Measurements from ENCODE around the gene ATP11A.

Gene ATP11A

GRCh38 chr13:112888238-112889111 lies 198.6 kb downstream of the ATP11A start:
- no peak overlapping the region for H3K4me3 ChIP-seq (IDR thresholded peaks at IDR 0.05; ENCODE audit: insufficient read depth, low read depth, low read length)
- H3K27ac ChIP-seq: no peak overlapping the region
- no peak overlapping the region for H3K4me2 ChIP-seq
- no peaks in the 10 kb centered on the region for H3K36me3 ChIP-seq (ENCODE audit: insufficient read depth)
- no peak overlapping the region for H3K9ac ChIP-seq
- H2AFZ ChIP-seq (ENCODE audit: low read depth): no peak overlapping the region
- TF ChIP-seq, protein P1, sequence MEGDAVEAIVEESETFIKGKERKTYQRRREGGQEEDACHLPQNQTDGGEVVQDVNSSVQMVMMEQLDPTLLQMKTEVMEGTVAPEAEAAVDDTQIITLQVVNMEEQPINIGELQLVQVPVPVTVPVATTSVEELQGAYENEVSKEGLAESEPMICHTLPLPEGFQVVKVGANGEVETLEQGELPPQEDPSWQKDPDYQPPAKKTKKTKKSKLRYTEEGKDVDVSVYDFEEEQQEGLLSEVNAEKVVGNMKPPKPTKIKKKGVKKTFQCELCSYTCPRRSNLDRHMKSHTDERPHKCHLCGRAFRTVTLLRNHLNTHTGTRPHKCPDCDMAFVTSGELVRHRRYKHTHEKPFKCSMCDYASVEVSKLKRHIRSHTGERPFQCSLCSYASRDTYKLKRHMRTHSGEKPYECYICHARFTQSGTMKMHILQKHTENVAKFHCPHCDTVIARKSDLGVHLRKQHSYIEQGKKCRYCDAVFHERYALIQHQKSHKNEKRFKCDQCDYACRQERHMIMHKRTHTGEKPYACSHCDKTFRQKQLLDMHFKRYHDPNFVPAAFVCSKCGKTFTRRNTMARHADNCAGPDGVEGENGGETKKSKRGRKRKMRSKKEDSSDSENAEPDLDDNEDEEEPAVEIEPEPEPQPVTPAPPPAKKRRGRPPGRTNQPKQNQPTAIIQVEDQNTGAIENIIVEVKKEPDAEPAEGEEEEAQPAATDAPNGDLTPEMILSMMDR (conservative IDR thresholded peaks at IDR 0.05; ENCODE audit: low read depth, low read length): no peak
- H3K4me1 ChIP-seq (ENCODE audit: low read depth, poor library complexity, severe bottlenecking): no peaks in the 10 kb centered on the region
- no peaks in the 10 kb centered on the region for H3K79me2 ChIP-seq (ENCODE audit: insufficient read depth, low read depth)
- H4K20me1 ChIP-seq (ENCODE audit: insufficient read depth): no peaks in the 10 kb centered on the region
- no peaks in the 10 kb centered on the region for H3K27me3 ChIP-seq (ENCODE audit: insufficient read depth, low read depth)

- no peaks in the 10 kb centered on the region for H3K79me2 ChIP-seq (ENCODE audit: insufficient read depth, low read depth)
- no peaks in the 10 kb centered on the region for H4K20me1 ChIP-seq (ENCODE audit: insufficient read depth)
- H3K4me1 ChIP-seq (ENCODE audit: low read depth, poor library complexity, severe bottlenecking): no peaks in the 10 kb centered on the region
- no peaks in the 10 kb centered on the region for H3K27me3 ChIP-seq (ENCODE audit: insufficient read depth, low read depth)
- no peak overlapping the region for H2AFZ ChIP-seq (ENCODE audit: low read depth)
- no peaks in the 10 kb centered on the region for H3K36me3 ChIP-seq (ENCODE audit: insufficient read depth)
- H3K4me3 ChIP-seq (IDR thresholded peaks at IDR 0.05; ENCODE audit: insufficient read depth, low read depth, low read length): no peak overlapping the region
- no peak overlapping the region for H3K9ac ChIP-seq
- H3K4me2 ChIP-seq: no peak overlapping the region
- H3K27ac ChIP-seq: no peak overlapping the region
- TF ChIP-seq, protein P1 (conservative IDR thresholded peaks at IDR 0.05; ENCODE audit: low read depth, low read length): no peak
Observed at GRCh38 chr13:112889351-112890290, 199.8 kb downstream of the ATP11A start.

DNA sequence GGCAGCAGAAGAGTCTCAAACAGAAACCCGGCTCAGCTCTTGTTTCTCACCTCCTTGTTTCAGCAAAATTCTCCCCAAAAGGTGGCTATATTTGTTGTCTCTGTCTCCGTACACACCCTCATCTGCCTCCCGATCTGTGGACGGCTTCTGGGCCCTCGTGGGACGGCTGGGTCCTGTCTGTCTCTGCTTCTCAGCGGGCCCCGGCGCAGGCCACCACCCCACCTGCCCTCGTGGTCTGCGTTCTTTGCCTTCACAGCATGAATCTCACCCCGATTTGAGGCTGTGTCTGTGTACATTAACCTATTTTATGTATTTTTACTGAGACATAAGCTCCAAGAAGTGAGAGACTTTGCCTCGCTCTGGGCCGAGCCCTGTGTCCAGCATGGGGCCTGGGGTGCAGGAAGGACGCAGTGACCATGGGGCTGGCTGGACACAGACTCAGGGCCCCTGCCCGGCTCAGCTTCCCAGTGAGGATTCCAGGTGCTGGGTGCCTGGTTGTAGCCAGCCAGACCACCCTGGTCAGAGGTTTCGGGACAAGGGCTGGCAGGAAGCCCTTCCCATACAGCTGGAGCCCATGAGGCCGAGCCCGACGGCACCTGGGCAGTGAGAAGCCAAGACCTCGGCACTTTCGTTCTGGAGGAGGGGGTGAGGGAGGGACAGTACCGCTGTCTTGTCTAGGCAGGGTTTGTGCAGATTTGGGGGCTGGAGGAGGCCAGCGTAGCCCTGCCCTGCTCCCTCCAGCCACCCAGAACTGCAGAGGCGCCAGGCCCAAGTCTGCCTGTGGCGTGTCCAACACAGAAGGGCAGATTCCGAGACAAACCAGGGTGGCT lies 200.7 kb downstream of the ATP11A start:
- Histone ChIP-seq H3K27ac (no peak overlapping the region), H3K4me1 (ENCODE audit: low read depth, poor library complexity, severe bottlenecking) (no peaks in the 10 kb centered on the region), H3K4me3 (IDR thresholded peaks at IDR 0.05; ENCODE audit: insufficient read depth, low read depth, low read length) (no peak overlapping the region), H3K9ac (no peak overlapping the region), H3K4me2 (no peak overlapping the region), H3K27me3 (ENCODE audit: insufficient read depth, low read depth) (no peaks in the 10 kb centered on the region), H2AFZ (ENCODE audit: low read depth) (no peak overlapping the region), H3K36me3 (ENCODE audit: insufficient read depth) (no peaks in the 10 kb centered on the region), H3K79me2 (ENCODE audit: insufficient read depth, low read depth) (no peaks in the 10 kb centered on the region), H4K20me1 (ENCODE audit: insufficient read depth) (no peaks in the 10 kb centered on the region)
- TF ChIP-seq, protein P1 (conservative IDR thresholded peaks at IDR 0.05; ENCODE audit: low read depth, low read length): no peak
